ENCODE measurements around the gene FFAR3.

FFAR3 gene

DNA sequence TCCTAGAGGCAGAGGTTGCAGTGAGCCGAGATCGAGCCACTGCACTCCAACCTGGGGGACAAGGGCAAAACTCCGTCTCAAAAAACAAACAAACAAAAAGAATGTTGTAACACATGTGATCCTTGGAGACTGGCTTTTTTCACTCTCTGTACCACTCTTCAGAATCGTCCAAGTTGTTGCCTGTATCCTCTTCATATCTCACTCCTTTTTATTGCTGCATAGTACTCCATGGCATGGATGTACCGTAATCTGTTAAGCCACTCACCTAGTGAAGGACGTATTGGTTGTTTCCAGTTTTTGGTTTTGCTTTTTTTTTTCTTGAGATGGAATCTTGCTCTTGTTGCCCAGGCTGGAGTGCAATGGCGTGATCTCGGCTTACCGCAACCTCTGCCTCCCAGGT, 36.2 kb upstream of the FFAR3 start:
- Histone ChIP-seq H3K79me2 (ENCODE audit: insufficient read depth, low read length) (no peaks in the 10 kb centered on the region), H3F3A (ENCODE audit: insufficient read depth, low read length) (no peaks in the 10 kb centered on the region), H3K4me2 (ENCODE audit: low read length) (no peak overlapping the region), H3K27me3 (ENCODE audit: insufficient read depth, low read length) (no peaks in the 10 kb centered on the region), H2AFZ (ENCODE audit: low read length) (no peak overlapping the region), H4K20me1 (ENCODE audit: insufficient read depth, low read length) (no peaks in the 10 kb centered on the region), H3K9me3 (ENCODE audit: low read length) (no peaks in the 10 kb centered on the region), H3K9me2 (ENCODE audit: low read depth, low read length) (no peaks in the 10 kb centered on the region), H3K36me3 (ENCODE audit: insufficient read depth, low read length) (no peaks in the 10 kb centered on the region; the same call in 1 of the 2 replicates), H3K9ac (ENCODE audit: low read length) (no peak overlapping the region), H3K4me3 (ENCODE audit: low read depth, low read length, poor library complexity, severe bottlenecking) (no peak overlapping the region), H3K27ac (ENCODE audit: low read depth, low read length, poor library complexity, severe bottlenecking) (no peak overlapping the region), H3K4me1 (ENCODE audit: insufficient read depth, low read length, severe bottlenecking) (peaks cover 64% of the 10 kb centered on the region)
- TF ChIP-seq, protein P1, sequence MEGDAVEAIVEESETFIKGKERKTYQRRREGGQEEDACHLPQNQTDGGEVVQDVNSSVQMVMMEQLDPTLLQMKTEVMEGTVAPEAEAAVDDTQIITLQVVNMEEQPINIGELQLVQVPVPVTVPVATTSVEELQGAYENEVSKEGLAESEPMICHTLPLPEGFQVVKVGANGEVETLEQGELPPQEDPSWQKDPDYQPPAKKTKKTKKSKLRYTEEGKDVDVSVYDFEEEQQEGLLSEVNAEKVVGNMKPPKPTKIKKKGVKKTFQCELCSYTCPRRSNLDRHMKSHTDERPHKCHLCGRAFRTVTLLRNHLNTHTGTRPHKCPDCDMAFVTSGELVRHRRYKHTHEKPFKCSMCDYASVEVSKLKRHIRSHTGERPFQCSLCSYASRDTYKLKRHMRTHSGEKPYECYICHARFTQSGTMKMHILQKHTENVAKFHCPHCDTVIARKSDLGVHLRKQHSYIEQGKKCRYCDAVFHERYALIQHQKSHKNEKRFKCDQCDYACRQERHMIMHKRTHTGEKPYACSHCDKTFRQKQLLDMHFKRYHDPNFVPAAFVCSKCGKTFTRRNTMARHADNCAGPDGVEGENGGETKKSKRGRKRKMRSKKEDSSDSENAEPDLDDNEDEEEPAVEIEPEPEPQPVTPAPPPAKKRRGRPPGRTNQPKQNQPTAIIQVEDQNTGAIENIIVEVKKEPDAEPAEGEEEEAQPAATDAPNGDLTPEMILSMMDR (IDR thresholded peaks at IDR 0.05; ENCODE audit: low read length): no peak
- no peak for TF ChIP-seq EZH2 (IDR thresholded peaks at IDR 0.05; ENCODE audit: borderline replicate concordance, low read length)

DNA sequence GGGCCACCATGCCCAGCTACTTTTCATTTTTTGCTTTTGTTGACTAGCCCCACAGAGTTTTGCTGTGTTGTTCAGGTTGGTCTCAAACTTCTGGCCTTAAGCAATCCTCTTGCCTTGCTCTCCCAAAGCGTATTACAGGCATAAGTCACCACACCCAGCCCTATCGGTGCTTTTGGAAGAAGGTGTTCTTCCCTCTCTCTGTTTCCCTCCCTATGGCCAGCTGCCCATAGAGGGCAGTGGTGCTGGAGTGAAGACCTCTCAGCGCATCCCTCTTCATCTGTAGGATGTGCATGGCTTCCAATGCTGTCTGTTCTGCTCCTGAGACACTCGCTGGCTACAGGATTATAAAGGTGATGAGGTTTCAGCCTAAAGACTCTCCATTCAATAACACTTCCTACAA, 30.6 kb upstream of the FFAR3 start:
- Histone ChIP-seq H4K20me1 (ENCODE audit: insufficient read depth, low read length) (no peaks in the 10 kb centered on the region), H3K27ac (ENCODE audit: low read depth, low read length, poor library complexity, severe bottlenecking) (peak overlapping the region; percentile 95), H3K36me3 (ENCODE audit: insufficient read depth, low read length) (peaks cover 27% of the 10 kb centered on the region), H3K4me1 (ENCODE audit: insufficient read depth, low read length, severe bottlenecking) (peaks cover 70% of the 10 kb centered on the region), H3K4me2 (ENCODE audit: low read length) (no peak overlapping the region; the same call in 1 of the 2 replicates), H3F3A (ENCODE audit: insufficient read depth, low read length) (no peaks in the 10 kb centered on the region), H3K9ac (ENCODE audit: low read length) (no peak overlapping the region), H3K4me3 (ENCODE audit: low read depth, low read length, poor library complexity, severe bottlenecking) (no peak overlapping the region), H3K9me2 (ENCODE audit: low read depth, low read length) (no peaks in the 10 kb centered on the region), H3K79me2 (ENCODE audit: insufficient read depth, low read length) (peaks cover 3% of the 10 kb centered on the region; the same call in 1 of the 2 replicates), H3K27me3 (ENCODE audit: insufficient read depth, low read length) (no peaks in the 10 kb centered on the region), H2AFZ (ENCODE audit: low read length) (no peak overlapping the region), H3K9me3 (ENCODE audit: low read length) (no peaks in the 10 kb centered on the region)
- TF ChIP-seq, protein P1 (IDR thresholded peaks at IDR 0.05; ENCODE audit: low read length): peak; percentile 48; the same call in 1 of the 2 replicates
- no peak for TF ChIP-seq EZH2 (IDR thresholded peaks at IDR 0.05; ENCODE audit: borderline replicate concordance, low read length)

DNA sequence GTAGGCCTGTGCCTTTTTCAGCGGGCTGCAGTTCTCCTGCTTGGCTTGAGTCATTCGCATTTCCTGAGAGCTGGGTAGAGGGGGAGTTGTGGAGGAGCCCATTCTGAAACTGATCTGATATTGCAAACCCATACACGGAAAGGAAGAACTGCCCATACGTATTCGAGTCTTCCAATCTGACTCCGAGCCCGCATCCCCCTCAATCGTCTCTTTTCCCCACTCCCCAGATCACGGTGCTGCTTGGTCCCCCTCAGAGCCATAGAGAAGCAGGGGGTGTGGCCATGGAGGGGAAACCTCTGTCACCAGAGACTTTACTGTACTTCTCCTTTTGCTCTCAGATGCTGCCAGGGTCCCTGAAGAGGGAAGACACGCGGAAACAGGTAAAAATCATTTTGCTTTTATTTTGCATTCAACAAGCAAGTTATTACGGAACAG, 29.4 kb upstream of the FFAR3 start, which contains the start of gene CD22:
CD22 (plus strand) TSS at position 337 of the 435 bp plus-strand sequence. CDS start 2,854 bp downstream, outside the sequence.
- H3K27me3 ChIP-seq (ENCODE audit: insufficient read depth, low read length): no peaks in the 10 kb centered on the region
- H3K4me1 ChIP-seq (ENCODE audit: insufficient read depth, low read length, severe bottlenecking): peaks cover 71% of the 10 kb centered on the region
- H4K20me1 ChIP-seq (ENCODE audit: insufficient read depth, low read length): no peaks in the 10 kb centered on the region
- peaks cover 3% of the 10 kb centered on the region; the same call in 1 of the 2 replicates for H3K79me2 ChIP-seq (ENCODE audit: insufficient read depth, low read length)
- no peaks in the 10 kb centered on the region for H3K9me3 ChIP-seq (ENCODE audit: low read length)
- H3K9me2 ChIP-seq (ENCODE audit: low read depth, low read length): no peaks in the 10 kb centered on the region
- peak within 1 kb of the TSS; percentile 95 for H3K4me3 ChIP-seq (ENCODE audit: low read depth, low read length, poor library complexity, severe bottlenecking)
- no peaks in the 10 kb centered on the region for H3F3A ChIP-seq (ENCODE audit: insufficient read depth, low read length)
- H3K36me3 ChIP-seq (ENCODE audit: insufficient read depth, low read length): peaks cover 39% of the 10 kb centered on the region
- peak within 1 kb of the TSS; percentile 95 for H3K27ac ChIP-seq (ENCODE audit: low read depth, low read length, poor library complexity, severe bottlenecking)
- H3K4me2 ChIP-seq (ENCODE audit: low read length): peak within 1 kb of the TSS; percentile 90
- TF ChIP-seq, protein P1 (IDR thresholded peaks at IDR 0.05; ENCODE audit: low read length): no peak
- no peak for TF ChIP-seq EZH2 (IDR thresholded peaks at IDR 0.05; ENCODE audit: borderline replicate concordance, low read length)
- peak within 1 kb of the TSS; percentile 97 for H3K9ac ChIP-seq (ENCODE audit: low read length)
- no peak within 1 kb of the TSS for H2AFZ ChIP-seq (ENCODE audit: low read length)

All from OCI-LY1 (cell line).